Uterus (tissue), 4 donors: ENCODE measurements around the gene ZNF813. TPM values are rescaled to one million over a fixed set of nuclear protein-coding genes. Genes with fewer than 3 reads are reported as not detected.
"Not testable (repeated sequence)": the region's sequence is repeated elsewhere in the genome, so short reads cannot be mapped to it uniquely, and the experiment has no call there.

Experiments used
- DNase-seq, 2 donors: peaks; one replicate each; pipeline ENCODE4 v3.0.0-alpha.2; 2019 to 2020
- H3K27ac ChIP-seq, 2 donors: fragments of 200-600 bp; sonication (generic); 1 replicate in 1 of 2; 2 replicates in 1 of 2; pipeline ENCODE4 v1.5.1; 2016 to 2018
- H3K27me3 ChIP-seq, 2 donors: fragments of 200-600 bp; sonication (generic); one replicate each; pipeline ENCODE4 v1.5.1; 2018 to 2019; ENCODE audit warnings: control low read depth in 1 of 2
- H3K36me3 ChIP-seq, 2 donors: fragments of 200-600 bp; sonication (generic); one replicate each; pipeline ENCODE4 v1.5.1; 2019; ENCODE audit warnings: control low read depth in 1 of 2
- H3K4me1 ChIP-seq, 2 donors: fragments of 200-600 bp; sonication (generic); one replicate each; pipeline ENCODE4 v1.5.1; 2018 to 2019; ENCODE audit warnings: control low read depth in 1 of 2
- H3K4me3 ChIP-seq, 2 donors: fragments of 200-600 bp; sonication (generic); 1 replicate in 1 of 2; 2 replicates in 1 of 2; pipeline ENCODE4 v1.5.1; 2018 to 2019; ENCODE audit warnings: mild to moderate bottlenecking in 1 of 2
- H3K9me3 ChIP-seq, 2 donors: fragments of 200-600 bp; sonication (generic); one replicate each; pipeline ENCODE4 v1.5.1; 2019; ENCODE audit warnings: control low read depth in 1 of 2
- POLR2A ChIP-seq, 2 donors: fragments of 450-650 bp; IDR thresholded peaks; one replicate each; pipeline ENCODE4 v1.6.1; 2016; ENCODE audit warnings: antibody characterized with exemption in 2 of 2, mild to moderate bottlenecking in 1 of 2, moderate library complexity in 1 of 2
- intact Hi-C: fragments of 100-400 bp; cut with DNase I; formaldehyde crosslinking; loops from one replicate; pipeline ENCODE4 v1.15.1; 2023; ENCODE audit warnings: low total_unique reads
- total RNA-seq, 4 donors: library from RNA; depleted of rRNA in 3 of 4; stranded (reverse); fragments of >200 nt in 3 of 4; gene quantifications; one replicate each; pipeline versions ENCODE4 v1.1.0 to v1.2.4, GENCODE V29; 2014 to 2023
- TF ChIP-seq, protein P1 (sequence below), 4 experiments: fragments of 200-600 bp in 2 of 4; fragments of 450-650 bp in 2 of 4; sonication (generic) in 2 of 4; IDR thresholded peaks; one replicate each; pipeline ENCODE4 v1.5.1; 2016 to 2019; ENCODE audit warnings: antibody characterized with exemption in 4 of 4, mild to moderate bottlenecking in 2 of 4, moderate library complexity in 1 of 4
- donor health status: DM: yes; HTN: yes; CAD: no.

Gene ZNF813
- total RNA-seq, 4 donors from 2014 or later, result 1.8 to 10.8 (median 6.7) TPM

DNA sequence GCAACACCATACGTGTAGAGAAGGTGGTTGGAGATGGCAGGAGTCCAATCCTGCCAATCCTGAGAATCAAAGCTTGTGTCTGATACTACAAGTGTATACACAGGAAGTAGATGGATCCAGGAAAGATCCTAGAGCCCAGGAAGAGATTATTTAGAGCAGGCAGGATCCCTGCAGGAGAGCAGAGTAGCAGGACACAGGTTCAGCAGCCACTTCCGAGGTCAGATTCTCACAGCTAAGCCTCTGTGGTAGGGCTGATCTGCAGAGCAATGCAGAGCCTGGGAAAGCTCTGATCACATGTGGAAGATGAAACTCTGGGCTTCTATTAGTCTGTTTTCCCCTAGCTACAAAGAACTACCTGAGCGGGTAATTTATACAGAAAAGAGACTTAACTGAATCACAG is 41.9 kb downstream of the ZNF813 start:
- H3K36me3 ChIP-seq, result no peaks in the 10 kb centered on the region
- TF ChIP-seq POLR2A (IDR thresholded peaks at IDR 0.05), result no peak
- TF ChIP-seq, protein P1, sequence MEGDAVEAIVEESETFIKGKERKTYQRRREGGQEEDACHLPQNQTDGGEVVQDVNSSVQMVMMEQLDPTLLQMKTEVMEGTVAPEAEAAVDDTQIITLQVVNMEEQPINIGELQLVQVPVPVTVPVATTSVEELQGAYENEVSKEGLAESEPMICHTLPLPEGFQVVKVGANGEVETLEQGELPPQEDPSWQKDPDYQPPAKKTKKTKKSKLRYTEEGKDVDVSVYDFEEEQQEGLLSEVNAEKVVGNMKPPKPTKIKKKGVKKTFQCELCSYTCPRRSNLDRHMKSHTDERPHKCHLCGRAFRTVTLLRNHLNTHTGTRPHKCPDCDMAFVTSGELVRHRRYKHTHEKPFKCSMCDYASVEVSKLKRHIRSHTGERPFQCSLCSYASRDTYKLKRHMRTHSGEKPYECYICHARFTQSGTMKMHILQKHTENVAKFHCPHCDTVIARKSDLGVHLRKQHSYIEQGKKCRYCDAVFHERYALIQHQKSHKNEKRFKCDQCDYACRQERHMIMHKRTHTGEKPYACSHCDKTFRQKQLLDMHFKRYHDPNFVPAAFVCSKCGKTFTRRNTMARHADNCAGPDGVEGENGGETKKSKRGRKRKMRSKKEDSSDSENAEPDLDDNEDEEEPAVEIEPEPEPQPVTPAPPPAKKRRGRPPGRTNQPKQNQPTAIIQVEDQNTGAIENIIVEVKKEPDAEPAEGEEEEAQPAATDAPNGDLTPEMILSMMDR (IDR thresholded peaks at IDR 0.05), result no peak
- no peak for DNase-seq
- no peaks in the 10 kb centered on the region for H3K27me3 ChIP-seq
- H3K9me3 ChIP-seq, result no peaks in the 10 kb centered on the region
- intact Hi-C loops, result no loop called here
- no peaks in the 10 kb centered on the region for H3K4me1 ChIP-seq
- H3K27ac ChIP-seq, result no peak overlapping the region
- no peak overlapping the region for H3K4me3 ChIP-seq

DNA sequence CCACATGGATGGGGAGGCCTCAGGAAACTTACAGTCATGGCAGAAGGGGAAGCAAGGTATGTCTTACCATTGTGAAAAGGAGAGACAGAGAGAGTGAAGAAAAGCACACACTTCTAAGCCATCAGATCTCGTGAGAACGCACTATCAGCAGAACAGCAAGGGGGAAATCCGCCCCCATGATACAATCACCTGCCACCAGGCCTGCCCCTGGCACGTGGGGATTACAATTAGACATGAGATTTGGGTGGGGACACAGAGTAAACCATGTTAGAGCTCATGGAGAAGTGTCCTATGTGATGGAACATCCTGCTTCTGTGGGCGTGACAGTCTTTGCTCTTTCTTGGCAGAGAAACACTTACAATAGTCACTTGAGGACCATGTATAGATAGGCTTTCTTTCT is 42.3 kb downstream of the ZNF813 start:
- Histone ChIP-seq H3K27ac (no peak overlapping the region), H3K36me3 (no peaks in the 10 kb centered on the region), H3K4me3 (no peak overlapping the region), H3K4me1 (no peaks in the 10 kb centered on the region), H3K27me3 (no peaks in the 10 kb centered on the region), H3K9me3 (no peaks in the 10 kb centered on the region)
- DNase-seq, result no peak
- TF ChIP-seq POLR2A (IDR thresholded peaks at IDR 0.05), result no peak
- TF ChIP-seq, protein P1 (IDR thresholded peaks at IDR 0.05), result no peak
- intact Hi-C loops, result no loop called here

GRCh38 chr19:53511357-53511756 is 43.8 kb downstream of the ZNF813 start:
- intact Hi-C loops, result no loop called here
- H3K4me1 ChIP-seq, result no peaks in the 10 kb centered on the region
- TF ChIP-seq POLR2A (IDR thresholded peaks at IDR 0.05), result no peak
- TF ChIP-seq, protein P1 (IDR thresholded peaks at IDR 0.05), result no peak
- no peaks in the 10 kb centered on the region for H3K36me3 ChIP-seq
- no peak overlapping the region for H3K27ac ChIP-seq
- no peaks in the 10 kb centered on the region for H3K9me3 ChIP-seq
- no peak for DNase-seq
- H3K4me3 ChIP-seq, result no peak overlapping the region
- no peaks in the 10 kb centered on the region for H3K27me3 ChIP-seq

DNA sequence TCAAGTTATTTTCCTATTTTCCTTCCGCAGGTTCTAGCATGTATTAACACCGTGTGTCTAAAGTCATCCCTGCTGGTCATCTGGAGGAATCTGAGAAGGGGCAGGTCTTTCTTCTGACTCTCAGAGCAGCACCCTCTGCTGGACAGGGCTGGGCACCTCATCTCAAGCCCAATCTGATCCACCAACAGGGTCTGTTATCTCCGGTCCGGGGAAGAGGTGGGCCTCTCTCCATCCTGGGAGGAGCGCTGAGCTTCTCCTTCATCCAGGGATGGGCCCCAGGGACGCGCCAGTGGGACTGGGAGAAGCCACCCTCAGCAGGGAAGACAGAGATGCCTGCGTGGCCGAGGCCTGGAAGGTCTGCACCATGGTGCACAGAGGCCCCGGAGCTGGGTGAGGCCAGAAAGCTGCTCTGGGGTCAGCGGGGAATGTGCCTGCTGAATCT is 44.4 kb downstream of the ZNF813 start:
- Histone ChIP-seq H3K4me3 (no peak overlapping the region), H3K9me3 (no peaks in the 10 kb centered on the region), H3K27me3 (no peaks in the 10 kb centered on the region), H3K4me1 (no peaks in the 10 kb centered on the region), H3K36me3 (no peaks in the 10 kb centered on the region), H3K27ac (no peak overlapping the region)
- DNase-seq, result peak; percentile 56 to 65
- TF ChIP-seq POLR2A (IDR thresholded peaks at IDR 0.05), result no peak
- TF ChIP-seq, protein P1 (IDR thresholded peaks at IDR 0.05), result peak; percentile 54 to 68 (median 66)
- intact Hi-C loops, result no loop called here

GRCh38 chr19:53515047-53515446 is 47.5 kb downstream of the ZNF813 start:
- H3K9me3 ChIP-seq, H3K27me3 ChIP-seq, H3K4me1 ChIP-seq, H3K4me3 ChIP-seq, intact Hi-C loops, H3K36me3 ChIP-seq, H3K27ac ChIP-seq, DNase-seq: not testable (repeated sequence)

DNA sequence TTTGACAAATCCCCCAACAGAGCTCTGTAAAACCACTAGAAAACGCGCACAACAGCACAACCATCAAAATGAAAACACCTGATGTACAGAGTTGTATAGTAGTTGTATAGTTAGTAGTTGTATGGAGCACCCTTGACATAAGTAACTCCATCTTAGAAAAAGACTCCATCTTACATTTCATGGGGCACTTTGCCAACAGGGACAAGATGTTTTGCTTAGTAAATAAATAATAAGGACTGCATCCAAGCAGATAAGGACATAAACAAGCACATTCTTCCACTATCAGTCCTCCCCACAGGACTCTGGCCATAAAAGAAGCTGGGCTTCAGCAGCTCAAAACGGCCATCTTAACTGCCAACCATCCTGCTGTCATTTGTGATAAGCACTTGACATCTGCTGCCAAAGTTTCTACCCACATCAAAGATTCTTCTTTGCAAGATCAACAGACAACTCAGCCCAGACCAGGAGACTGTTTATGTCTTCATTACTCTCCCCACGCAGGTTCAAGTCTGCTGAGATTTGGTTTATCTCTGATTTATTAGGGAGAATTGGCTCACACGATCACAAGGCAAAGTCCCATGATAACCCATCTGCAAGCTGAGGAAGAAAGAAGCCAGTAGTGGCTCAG is 49.7 kb downstream of the ZNF813 start:
- no peak for TF ChIP-seq POLR2A (IDR thresholded peaks at IDR 0.05)
- TF ChIP-seq, protein P1 (IDR thresholded peaks at IDR 0.05), result no peak
- no peak for DNase-seq
- Histone ChIP-seq H3K9me3 (no peaks in the 10 kb centered on the region), H3K27me3 (no peaks in the 10 kb centered on the region), H3K36me3 (no peaks in the 10 kb centered on the region), H3K4me3 (no peak overlapping the region), H3K4me1 (peaks cover 0 to 5% of the 10 kb centered on the region in 2 donors), H3K27ac (no peak overlapping the region)
- intact Hi-C loops, result no loop called here
